Measurements from ENCODE around the gene NRP2.

Gene NRP2

GRCh38 chr2:205660521-205661124 is 21.7 kb upstream of the NRP2 start:
- DNase-seq (ENCODE audit: low read depth in 2 of 2): peak in 1 of 2 donors; percentile 17

- no peak for DNase-seq (ENCODE audit: low read depth in 2 of 2)
These were observed 21.0 kb upstream of the NRP2 start for GRCh38 chr2:205661281-205661680.

GRCh38 chr2:205662206-205662965 is 19.9 kb upstream of the NRP2 start:
- no peak for DNase-seq (ENCODE audit: low read depth in 2 of 2)

- no peak for DNase-seq (ENCODE audit: low read depth in 2 of 2)
These were observed 16.5 kb upstream of the NRP2 start for GRCh38 chr2:205665791-205666190.

GRCh38 chr2:205670292-205670691 is 12.0 kb upstream of the NRP2 start:
- no peak for DNase-seq (ENCODE audit: low read depth in 2 of 2)

GRCh38 chr2:205673312-205673711 is 9.0 kb upstream of the NRP2 start:
- no peak for DNase-seq (ENCODE audit: low read depth in 2 of 2)

GRCh38 chr2:205675861-205676516 is 6.3 kb upstream of the NRP2 start:
- DNase-seq (ENCODE audit: low read depth in 2 of 2): no peak

- no peak for DNase-seq (ENCODE audit: low read depth in 2 of 2)
These were observed 3.7 kb upstream of the NRP2 start for GRCh38 chr2:205678541-205679142.

GRCh38 chr2:205679410-205680009 is 2.8 kb upstream of the NRP2 start:
- DNase-seq (ENCODE audit: low read depth in 2 of 2): no peak

GRCh38 chr2:205680067-205680466 is 2.2 kb upstream of the NRP2 start:
- DNase-seq (ENCODE audit: low read depth in 2 of 2): no peak

- no peak for DNase-seq (ENCODE audit: low read depth in 2 of 2)
These were observed 1.4 kb upstream of the NRP2 start for GRCh38 chr2:205680903-205681302.

GRCh38 chr2:205681401-205682238 is 681 bp upstream of the NRP2 start:
- DNase-seq (ENCODE audit: low read depth in 2 of 2): no peak

GRCh38 chr2:205682971-205683501 is 735 bp downstream of the NRP2 start:
- DNase-seq (ENCODE audit: low read depth in 2 of 2): no peak

GRCh38 chr2:205683502-205684367 is 1.4 kb downstream of the NRP2 start:
- DNase-seq (ENCODE audit: low read depth in 2 of 2): no peak

- DNase-seq (ENCODE audit: low read depth in 2 of 2): no peak
These were observed 2.6 kb downstream of the NRP2 start for GRCh38 chr2:205684871-205685313.

GRCh38 chr2:205685314-205686055 is 3.2 kb downstream of the NRP2 start:
- no peak for DNase-seq (ENCODE audit: low read depth in 2 of 2)

- no peak for DNase-seq (ENCODE audit: low read depth in 2 of 2)
These were observed 3.9 kb downstream of the NRP2 start for GRCh38 chr2:205686056-205686782.
